SU-DHL-6 (cell line): ENCODE measurements around the gene ZNF304.

ENCODE experiments used
- H2AFZ ChIP-seq: fragments of 200-600 bp; sonication (generic); 2 replicates; pipeline ENCODE4 v1.6.1; 2014; ENCODE audit warnings: low read depth, mild to moderate bottlenecking, moderate library complexity, mixed read lengths, antibody characterized with exemption, low read length; ENCODE audit not compliant: severe bottlenecking
- H3F3A ChIP-seq: fragments of 200-600 bp; shearing (Covaris generic); 2 replicates; pipeline ENCODE4 v1.6.0; 2016; ENCODE audit warnings: antibody characterized with exemption, mild to moderate bottlenecking; ENCODE audit not compliant: insufficient read depth
- H3K27ac ChIP-seq: fragments of 200-600 bp; sonication (generic); 2 replicates; pipeline ENCODE4 v1.5.1; 2016; ENCODE audit warnings: low read depth, mild to moderate bottlenecking, low read length, moderate library complexity, mixed read lengths
- H3K27me3 ChIP-seq: fragments of 200-600 bp; sonication (generic), shearing (Covaris generic); 2 replicates; pipeline ENCODE4 v1.6.0; 2014; ENCODE audit warnings: mild to moderate bottlenecking, low read length
- H3K36me3 ChIP-seq: fragments of 200-600 bp; sonication (generic); 2 replicates; pipeline ENCODE4 v1.6.1; 2014; ENCODE audit warnings: mild to moderate bottlenecking, low read length, mixed read lengths
- H3K4me2 ChIP-seq: fragments of 300-600, 200-600 bp; shearing (Covaris generic), sonication (generic); 2 replicates; pipeline ENCODE4 v1.6.0; 2014; ENCODE audit warnings: low read length, low read depth, mild to moderate bottlenecking; ENCODE audit not compliant: poor library complexity, severe bottlenecking
- H3K4me3 ChIP-seq: fragments of 200-600 bp; sonication (generic); 2 replicates; pipeline ENCODE4 v1.5.1; 2014; ENCODE audit warnings: antibody characterized with exemption, low read length, mild to moderate bottlenecking, mixed read lengths; ENCODE audit not compliant: insufficient read depth, poor library complexity, severe bottlenecking
- H3K79me2 ChIP-seq: fragments of 200-600 bp; sonication (generic); 2 replicates; pipeline ENCODE4 v1.6.1; 2014; ENCODE audit warnings: mild to moderate bottlenecking, low read length, moderate library complexity; ENCODE audit not compliant: insufficient read depth
- H3K9ac ChIP-seq: fragments of 200-600 bp; sonication (generic); 2 replicates; pipeline ENCODE4 v1.7.0; 2014; ENCODE audit warnings: mild to moderate bottlenecking, low read length
- H3K9me2 ChIP-seq: fragments of 200-600 bp; sonication (generic); replicated peaks from 2 replicates; pipeline ENCODE4 v1.6.1; 2014; ENCODE audit warnings: low read length; ENCODE audit not compliant: insufficient read depth
- H3K9me3 ChIP-seq: fragments of 200-600 bp; sonication (generic); 2 replicates; pipeline ENCODE4 v1.6.1; 2014; ENCODE audit warnings: low read length, mixed read lengths; ENCODE audit not compliant: insufficient read depth
- H4K20me1 ChIP-seq: fragments of 200-600 bp; sonication (generic); 2 replicates; pipeline ENCODE4 v1.6.1; 2014; ENCODE audit warnings: low read depth, mild to moderate bottlenecking, antibody characterized with exemption, low read length, moderate library complexity, mixed read lengths
- CTCF ChIP-seq: fragments of 200-600 bp; sonication (generic); IDR thresholded peaks from one replicate; pipeline ENCODE4 v1.5.1; 2017; ENCODE audit warnings: antibody characterized with exemption, mild to moderate bottlenecking, low read length, moderate library complexity; ENCODE audit not compliant: insufficient read depth, poor library complexity, severe bottlenecking
- EZH2phosphoT487 ChIP-seq: fragments of 200-600 bp; sonication (generic), shearing (Covaris generic); conservative IDR thresholded peaks from 2 replicates; pipeline ENCODE4 v1.6.1; 2018; ENCODE audit warnings: mild to moderate bottlenecking, antibody characterized with exemption, low read length, moderate library complexity, mixed read lengths

Gene ZNF304

GRCh38 chr19:57406516-57407123 is 55.5 kb downstream of the ZNF304 start:
- Histone ChIP-seq H3K9ac (no peak overlapping the region), H3K27ac (no peak overlapping the region), H3K79me2 (peaks cover 4% of the 10 kb centered on the region), H3K27me3 (no peaks in the 10 kb centered on the region), H3K9me2 (no peaks in the 10 kb centered on the region), H3K9me3 (peaks cover 11% of the 10 kb centered on the region; the same call in 1 of the 2 replicates), H4K20me1 (no peaks in the 10 kb centered on the region), H3K4me3 (no peak overlapping the region), H3F3A (no peaks in the 10 kb centered on the region), H2AFZ (no peak overlapping the region), H3K4me2 (no peak overlapping the region), H3K36me3 (no peaks in the 10 kb centered on the region; the same call in 1 of the 2 replicates)
- TF ChIP-seq CTCF: peak; percentile 99
- no peak for TF ChIP-seq EZH2phosphoT487
